Upper lobe of right lung (tissue), 1 donor: Measurements from ENCODE around the gene ACOXL. TPM values are rescaled to one million over a fixed set of nuclear protein-coding genes. Genes with fewer than 3 reads are reported as not detected.

ENCODE experiments used
- ATAC-seq: fragments of 200-7000 bp; cut with Tn5 transposase; one replicate; pipeline ENCODE4 v1.9.1; 2020; ENCODE audit warnings: mild to moderate bottlenecking, moderate library complexity
- DNase-seq: peaks from one replicate; pipeline ENCODE4 v3.0.0-alpha.2; 2020
- H3K27ac ChIP-seq: fragments of 200-600 bp; one replicate; pipeline ENCODE4 v1.8.0; 2022
- H3K27me3 ChIP-seq: fragments of 200-600 bp; one replicate; pipeline ENCODE4 v1.8.0; 2022; ENCODE audit warnings: mild to moderate bottlenecking
- H3K36me3 ChIP-seq: fragments of 200-600 bp; one replicate; pipeline ENCODE4 v1.8.0; 2022
- H3K4me1 ChIP-seq: fragments of 200-600 bp; one replicate; pipeline ENCODE4 v1.8.0; 2022
- H3K4me3 ChIP-seq: fragments of 200-600 bp; one replicate; pipeline ENCODE4 v1.8.0; 2022; ENCODE audit warnings: mild to moderate bottlenecking
- H3K9me3 ChIP-seq: fragments of 200-600 bp; one replicate; pipeline ENCODE4 v1.8.0; 2022
- CTCF ChIP-seq: fragments of 200-600 bp; IDR thresholded peaks from one replicate; pipeline ENCODE4 v1.8.0; 2022; ENCODE audit warnings: antibody characterized with exemption
- intact Hi-C: fragments of 100-400 bp; cut with DNase I; formaldehyde crosslinking; loops from one replicate; pipeline ENCODE4 v1.11.0; 2022
- total RNA-seq: library from RNA; stranded (reverse); fragmentation: NEBNext Ultra II Directional; extraction: Animal tissue kit (Norgen Biotek cat#: 25700); gene quantifications from one replicate; pipeline ENCODE4 v1.2.1, GENCODE V29; 2021
- donor health status: DM: no; HTN: yes; CAD: no; lungs with severe emphysema.

Gene ACOXL
- total RNA-seq, 1 donor from 2014 or later: 47.5 TPM

DNA sequence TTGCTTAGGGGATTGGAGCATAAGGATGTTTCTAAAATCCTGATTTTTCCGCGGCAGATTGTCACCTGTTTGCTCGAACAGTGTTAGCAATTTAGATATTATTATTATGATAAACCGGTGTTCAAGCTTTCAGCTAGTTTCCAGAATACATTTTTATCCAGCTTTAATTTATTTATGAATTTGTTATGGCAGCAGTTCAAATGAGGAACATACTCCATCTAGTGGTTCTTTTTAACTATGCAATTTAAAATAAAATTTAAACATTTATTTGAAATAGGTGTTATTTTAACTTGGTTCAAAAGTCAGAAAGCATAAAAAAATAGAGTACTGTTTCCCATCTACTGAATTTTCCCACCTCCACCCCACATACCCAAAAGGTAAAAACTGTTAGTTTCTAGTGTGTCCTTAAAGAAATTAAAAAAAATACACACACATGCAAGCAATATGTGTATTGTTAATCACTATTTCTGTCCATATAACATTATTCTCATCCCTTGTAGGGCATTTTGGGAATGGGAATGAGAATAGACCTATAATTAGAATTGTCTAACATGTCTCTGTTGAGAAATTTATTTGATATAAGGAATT, 23.2 kb downstream of the ACOXL start:
- no peaks in the 10 kb centered on the region for H3K9me3 ChIP-seq
- peak; percentile 65 for TF ChIP-seq CTCF
- H3K36me3 ChIP-seq: no peaks in the 10 kb centered on the region
- no peak overlapping the region for H3K4me3 ChIP-seq
- no peaks in the 10 kb centered on the region for H3K27me3 ChIP-seq
- H3K4me1 ChIP-seq: no peaks in the 10 kb centered on the region
- DNase-seq: no peak
- intact Hi-C loops: no loop called here
- ATAC-seq: no peak
- no peak overlapping the region for H3K27ac ChIP-seq

GRCh38 chr2:110759411-110759810, 27.0 kb downstream of the ACOXL start:
- H3K27me3 ChIP-seq: no peaks in the 10 kb centered on the region
- H3K27ac ChIP-seq: no peak overlapping the region
- no peak for TF ChIP-seq CTCF
- no peaks in the 10 kb centered on the region for H3K36me3 ChIP-seq
- intact Hi-C loops: no loop called here
- no peak for ATAC-seq
- H3K9me3 ChIP-seq: no peaks in the 10 kb centered on the region
- no peak for DNase-seq
- H3K4me3 ChIP-seq: no peak overlapping the region
- H3K4me1 ChIP-seq: no peaks in the 10 kb centered on the region

- intact Hi-C loops: no loop called here
- no peaks in the 10 kb centered on the region for H3K36me3 ChIP-seq
- no peak for TF ChIP-seq CTCF
- ATAC-seq (no peak), DNase-seq (no peak)
- H3K9me3 ChIP-seq: no peaks in the 10 kb centered on the region
- no peaks in the 10 kb centered on the region for H3K4me1 ChIP-seq
- no peak overlapping the region for H3K27ac ChIP-seq
- no peak overlapping the region for H3K4me3 ChIP-seq
- H3K27me3 ChIP-seq: no peaks in the 10 kb centered on the region
These were observed 32.6 kb downstream of the ACOXL start for GRCh38 chr2:110764931-110765330.

- TF ChIP-seq CTCF: no peak
- Histone ChIP-seq H3K4me3 (no peak overlapping the region), H3K27ac (no peak overlapping the region), H3K9me3 (no peaks in the 10 kb centered on the region), H3K27me3 (no peaks in the 10 kb centered on the region), H3K4me1 (no peaks in the 10 kb centered on the region), H3K36me3 (no peaks in the 10 kb centered on the region)
- no peak for DNase-seq
- intact Hi-C loops: no loop called here
- ATAC-seq: no peak
These were observed 33.9 kb downstream of the ACOXL start for GRCh38 chr2:110766291-110766690.

DNA sequence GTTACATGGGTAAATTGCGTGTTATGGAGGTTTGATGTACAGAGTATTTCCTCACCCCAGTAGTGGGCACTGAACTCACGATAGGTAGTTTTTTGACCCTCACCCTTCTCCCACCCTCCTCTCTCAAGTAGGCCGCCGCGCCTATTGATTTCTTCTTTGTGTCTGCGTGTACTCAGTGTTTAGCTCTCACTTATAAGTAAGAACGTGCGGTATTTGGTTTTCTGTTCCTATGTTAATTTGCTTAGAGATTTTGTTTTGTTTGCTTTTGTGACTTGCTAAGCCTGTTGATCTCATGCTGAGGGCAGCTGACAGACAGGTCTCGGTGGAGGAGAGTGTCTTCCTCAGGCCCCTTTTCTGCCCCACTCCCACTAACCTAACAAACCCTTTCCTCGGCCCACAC, 36.2 kb downstream of the ACOXL start:
- no peak overlapping the region for H3K27ac ChIP-seq
- intact Hi-C loops: no loop called here
- H3K9me3 ChIP-seq: no peaks in the 10 kb centered on the region
- ATAC-seq: no peak
- DNase-seq: no peak
- no peaks in the 10 kb centered on the region for H3K36me3 ChIP-seq
- no peak for TF ChIP-seq CTCF
- no peaks in the 10 kb centered on the region for H3K27me3 ChIP-seq
- no peak overlapping the region for H3K4me3 ChIP-seq
- peaks cover 9% of the 10 kb centered on the region for H3K4me1 ChIP-seq

- Histone ChIP-seq H3K4me1 (peaks cover 10% of the 10 kb centered on the region), H3K36me3 (no peaks in the 10 kb centered on the region), H3K4me3 (no peak overlapping the region), H3K27me3 (no peaks in the 10 kb centered on the region), H3K27ac (no peak overlapping the region), H3K9me3 (no peaks in the 10 kb centered on the region)
- no peak for TF ChIP-seq CTCF
- DNase-seq (no peak), ATAC-seq (no peak)
- intact Hi-C loops: no loop called here
These were observed 38.1 kb downstream of the ACOXL start for GRCh38 chr2:110770404-110770958.
